ENCODE measurements around the gene TMEM72.

Gene TMEM72

GRCh38 chr10:44888886-44889285 is 22.3 kb upstream of the TMEM72 start:
- H3K4me1 ChIP-seq (ENCODE audit: insufficient read depth, poor library complexity, severe bottlenecking) = no peaks in the 10 kb centered on the region
- H3K27me3 ChIP-seq (ENCODE audit: insufficient read depth, poor library complexity, severe bottlenecking) = no peaks in the 10 kb centered on the region
- DNase-seq (ENCODE audit: low spot score) (no peak), ATAC-seq (ENCODE audit: low read depth) (no peak)
- H3K27ac ChIP-seq (ENCODE audit: poor library complexity, severe bottlenecking) = no peak overlapping the region
- H3K4me3 ChIP-seq (ENCODE audit: severe bottlenecking) = no peak overlapping the region
- H3K36me3 ChIP-seq (ENCODE audit: low read depth) = no peaks in the 10 kb centered on the region
- TF ChIP-seq CTCF (IDR thresholded peaks at IDR 0.05; ENCODE audit: poor library complexity, severe bottlenecking) = no peak
- H3K9me3 ChIP-seq (ENCODE audit: severe bottlenecking) = no peaks in the 10 kb centered on the region

- Histone ChIP-seq H3K27me3 (ENCODE audit: insufficient read depth, poor library complexity, severe bottlenecking) (no peaks in the 10 kb centered on the region), H3K4me3 (ENCODE audit: severe bottlenecking) (no peak overlapping the region), H3K9me3 (ENCODE audit: severe bottlenecking) (no peaks in the 10 kb centered on the region), H3K36me3 (ENCODE audit: low read depth) (no peaks in the 10 kb centered on the region), H3K4me1 (ENCODE audit: insufficient read depth, poor library complexity, severe bottlenecking) (no peaks in the 10 kb centered on the region), H3K27ac (ENCODE audit: poor library complexity, severe bottlenecking) (no peak overlapping the region)
- DNase-seq (ENCODE audit: low spot score) = no peak
- no peak for TF ChIP-seq CTCF (IDR thresholded peaks at IDR 0.05; ENCODE audit: poor library complexity, severe bottlenecking)
- no peak for ATAC-seq (ENCODE audit: low read depth)
Observed at GRCh38 chr10:44889834-44890233, 21.3 kb upstream of the TMEM72 start.

GRCh38 chr10:44890696-44891563 is 20.2 kb upstream of the TMEM72 start:
- Histone ChIP-seq H3K27me3 (ENCODE audit: insufficient read depth, poor library complexity, severe bottlenecking) (no peaks in the 10 kb centered on the region), H3K9me3 (ENCODE audit: severe bottlenecking) (no peaks in the 10 kb centered on the region), H3K36me3 (ENCODE audit: low read depth) (no peaks in the 10 kb centered on the region), H3K4me3 (ENCODE audit: severe bottlenecking) (no peak overlapping the region), H3K27ac (ENCODE audit: poor library complexity, severe bottlenecking) (no peak overlapping the region), H3K4me1 (ENCODE audit: insufficient read depth, poor library complexity, severe bottlenecking) (no peaks in the 10 kb centered on the region)
- no peak for ATAC-seq (ENCODE audit: low read depth)
- no peak for TF ChIP-seq CTCF (IDR thresholded peaks at IDR 0.05; ENCODE audit: poor library complexity, severe bottlenecking)
- DNase-seq (ENCODE audit: low spot score) = no peak

- H3K27ac ChIP-seq (ENCODE audit: poor library complexity, severe bottlenecking) = no peak overlapping the region
- H3K36me3 ChIP-seq (ENCODE audit: low read depth) = no peaks in the 10 kb centered on the region
- H3K9me3 ChIP-seq (ENCODE audit: severe bottlenecking) = no peaks in the 10 kb centered on the region
- no peaks in the 10 kb centered on the region for H3K27me3 ChIP-seq (ENCODE audit: insufficient read depth, poor library complexity, severe bottlenecking)
- ATAC-seq (ENCODE audit: low read depth) (no peak), DNase-seq (ENCODE audit: low spot score) (no peak)
- H3K4me1 ChIP-seq (ENCODE audit: insufficient read depth, poor library complexity, severe bottlenecking) = no peaks in the 10 kb centered on the region
- H3K4me3 ChIP-seq (ENCODE audit: severe bottlenecking) = no peak overlapping the region
- TF ChIP-seq CTCF (IDR thresholded peaks at IDR 0.05; ENCODE audit: poor library complexity, severe bottlenecking) = no peak
Observed at GRCh38 chr10:44891721-44892120, 19.4 kb upstream of the TMEM72 start.
